ENCODE results near the gene MTMR4. TPM values are rescaled to one million over a fixed set of nuclear protein-coding genes. Genes with fewer than 3 reads are reported as not detected.

MTMR4 gene
- total and polyA plus RNA-seq, 2 experiments from 2014 or later = 25.2 to 47.8 TPM

DNA sequence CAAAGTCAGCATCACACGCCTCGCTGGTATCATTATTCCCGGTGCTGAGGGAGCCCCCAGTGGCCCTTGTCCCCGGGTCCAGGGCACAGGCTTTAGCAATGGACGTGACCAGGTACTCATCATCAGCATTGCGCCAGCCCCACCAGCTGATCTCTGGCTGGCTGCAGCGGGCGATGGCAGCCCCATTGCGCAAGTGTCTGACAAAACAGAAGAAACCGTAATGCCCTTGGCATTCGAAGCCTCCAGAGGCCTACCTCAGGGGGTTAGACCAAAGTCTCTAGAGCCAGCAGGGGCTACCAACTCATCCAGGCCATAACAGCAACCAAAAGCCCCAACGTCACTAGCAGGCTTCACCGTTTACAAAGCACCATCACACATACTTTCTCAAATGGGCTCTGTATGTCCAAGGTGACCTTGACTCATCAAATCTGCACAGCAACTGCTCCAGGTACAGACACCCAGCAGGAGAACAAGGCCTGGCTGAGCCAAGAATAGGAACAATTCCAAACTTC, 7.3 kb downstream of the MTMR4 start:
- TF ChIP-seq, protein P1, sequence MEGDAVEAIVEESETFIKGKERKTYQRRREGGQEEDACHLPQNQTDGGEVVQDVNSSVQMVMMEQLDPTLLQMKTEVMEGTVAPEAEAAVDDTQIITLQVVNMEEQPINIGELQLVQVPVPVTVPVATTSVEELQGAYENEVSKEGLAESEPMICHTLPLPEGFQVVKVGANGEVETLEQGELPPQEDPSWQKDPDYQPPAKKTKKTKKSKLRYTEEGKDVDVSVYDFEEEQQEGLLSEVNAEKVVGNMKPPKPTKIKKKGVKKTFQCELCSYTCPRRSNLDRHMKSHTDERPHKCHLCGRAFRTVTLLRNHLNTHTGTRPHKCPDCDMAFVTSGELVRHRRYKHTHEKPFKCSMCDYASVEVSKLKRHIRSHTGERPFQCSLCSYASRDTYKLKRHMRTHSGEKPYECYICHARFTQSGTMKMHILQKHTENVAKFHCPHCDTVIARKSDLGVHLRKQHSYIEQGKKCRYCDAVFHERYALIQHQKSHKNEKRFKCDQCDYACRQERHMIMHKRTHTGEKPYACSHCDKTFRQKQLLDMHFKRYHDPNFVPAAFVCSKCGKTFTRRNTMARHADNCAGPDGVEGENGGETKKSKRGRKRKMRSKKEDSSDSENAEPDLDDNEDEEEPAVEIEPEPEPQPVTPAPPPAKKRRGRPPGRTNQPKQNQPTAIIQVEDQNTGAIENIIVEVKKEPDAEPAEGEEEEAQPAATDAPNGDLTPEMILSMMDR (IDR thresholded peaks at IDR 0.05; ENCODE audit: poor library complexity) = no peak
- TF ChIP-seq EZH2 (IDR thresholded peaks at IDR 0.05; ENCODE audit: borderline replicate concordance) (no peak), EZH2phosphoT487 (IDR thresholded peaks at IDR 0.05; ENCODE audit: low read depth, severe bottlenecking, unreplicated experiment) (no peak)
- no peak for DNase-seq (ENCODE audit: low spot score)
- WGBS (ENCODE audit: low lambda C conversion rate, missing lambda C conversion rate) = 96% methylated on average over 13 of the region's 13 CpGs
- Histone ChIP-seq H4K20me1 (ENCODE audit: insufficient read depth, poor library complexity, severe bottlenecking) (peaks cover 3% of the 10 kb centered on the region), H3K9me2 (replicated peaks; ENCODE audit: insufficient read depth) (no peaks in the 10 kb centered on the region), H3K79me2 (peaks cover 11% of the 10 kb centered on the region), H2AFZ (no peak overlapping the region), H3K4me2 (no peak overlapping the region), H3K27ac (no peak overlapping the region), H3K9me3 (ENCODE audit: low read depth) (no peaks in the 10 kb centered on the region), H3K36me3 (replicated peaks; ENCODE audit: insufficient read depth, low read depth) (peaks cover 3% of the 10 kb centered on the region), H3K4me1 (ENCODE audit: insufficient read depth) (no peaks in the 10 kb centered on the region), H3K4me3 (no peak overlapping the region), H3K27me3 (no peaks in the 10 kb centered on the region)

DNA sequence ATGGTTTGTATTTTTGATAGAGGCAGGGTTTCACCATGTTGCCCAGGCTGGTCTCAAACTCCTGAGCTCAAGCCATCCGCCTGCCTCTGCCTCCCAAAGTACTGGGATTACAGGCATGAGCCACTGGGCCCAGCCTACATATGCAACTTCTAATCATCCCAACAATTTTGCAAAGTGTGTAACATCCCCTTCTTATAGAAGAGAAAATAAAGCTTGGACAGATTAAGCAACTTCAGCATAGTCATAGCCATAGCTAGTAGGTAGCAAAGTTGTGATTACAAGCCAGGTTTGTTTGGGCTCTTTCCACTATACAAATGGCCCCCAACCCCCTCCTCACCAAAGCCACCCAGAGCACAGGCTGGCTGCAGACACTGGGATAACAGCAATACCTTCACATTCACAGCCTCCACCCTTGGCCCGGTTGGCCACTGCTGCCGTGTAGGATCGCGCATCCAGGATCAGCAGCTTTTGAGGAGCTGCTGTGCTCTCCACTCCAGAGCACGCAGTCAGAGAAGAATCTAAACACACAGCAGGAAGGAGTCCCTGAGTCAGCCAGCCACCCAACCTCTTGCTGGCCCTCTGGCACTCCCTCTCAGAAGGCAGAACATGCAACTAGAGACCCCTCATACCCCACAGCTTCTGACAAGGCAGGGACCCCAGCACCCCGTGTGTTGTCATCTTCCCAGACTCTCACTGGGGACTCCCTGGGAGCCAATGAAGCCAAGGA, 7.9 kb downstream of the MTMR4 start:
- no peak for DNase-seq (ENCODE audit: low spot score)

DNA sequence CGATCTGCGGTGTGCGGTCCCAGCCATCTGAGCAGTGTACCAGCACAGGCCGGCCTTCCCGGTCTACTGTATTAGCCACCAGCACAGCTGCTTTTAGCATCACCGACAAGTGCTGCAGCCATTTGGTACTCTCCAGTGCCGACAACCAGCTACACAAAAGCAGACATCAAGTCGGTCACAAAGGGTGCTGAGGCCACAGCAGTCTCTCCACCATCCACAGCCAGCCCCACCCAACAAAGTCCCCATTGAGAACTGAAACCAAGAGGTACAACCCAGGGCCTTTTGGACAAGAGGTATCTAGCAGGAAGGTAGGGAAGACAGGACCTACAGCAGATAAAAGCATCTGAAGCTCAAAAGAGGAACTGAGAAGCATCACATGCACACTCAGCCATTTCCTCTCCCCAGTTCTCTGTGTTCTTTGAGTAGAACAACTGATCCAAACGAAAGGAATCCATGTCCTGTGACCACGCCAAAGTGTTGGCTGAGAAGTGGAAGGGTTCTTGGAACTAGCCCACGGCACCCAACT, 9.5 kb downstream of the MTMR4 start:
- H3K27me3 ChIP-seq = no peaks in the 10 kb centered on the region
- no peaks in the 10 kb centered on the region for H3K36me3 ChIP-seq (replicated peaks; ENCODE audit: insufficient read depth, low read depth)
- H3K9me3 ChIP-seq (ENCODE audit: low read depth) = no peaks in the 10 kb centered on the region
- no peak for TF ChIP-seq EZH2 (IDR thresholded peaks at IDR 0.05; ENCODE audit: borderline replicate concordance)
- TF ChIP-seq, protein P1 (IDR thresholded peaks at IDR 0.05; ENCODE audit: poor library complexity) = no peak
- no peak for TF ChIP-seq EZH2phosphoT487 (IDR thresholded peaks at IDR 0.05; ENCODE audit: low read depth, severe bottlenecking, unreplicated experiment)
- WGBS (ENCODE audit: low lambda C conversion rate, missing lambda C conversion rate) = 97% methylated on average over 11 of the region's 11 CpGs
- no peaks in the 10 kb centered on the region for H4K20me1 ChIP-seq (ENCODE audit: insufficient read depth, poor library complexity, severe bottlenecking)
- no peak overlapping the region for H3K4me3 ChIP-seq
- no peaks in the 10 kb centered on the region for H3K4me1 ChIP-seq (ENCODE audit: insufficient read depth)
- no peak for DNase-seq (ENCODE audit: low spot score)
- no peak overlapping the region for H3K4me2 ChIP-seq
- no peak overlapping the region for H3K27ac ChIP-seq
- H2AFZ ChIP-seq = no peak overlapping the region
- no peaks in the 10 kb centered on the region for H3K9me2 ChIP-seq (replicated peaks; ENCODE audit: insufficient read depth)
- H3K79me2 ChIP-seq = no peaks in the 10 kb centered on the region

More for the DNA sequence above, 7.9 kb downstream of the MTMR4 start:
- no peaks in the 10 kb centered on the region for H3K4me1 ChIP-seq (ENCODE audit: insufficient read depth)
- H2AFZ ChIP-seq = no peak overlapping the region
- peaks cover 3% of the 10 kb centered on the region for H3K36me3 ChIP-seq (replicated peaks; ENCODE audit: insufficient read depth, low read depth)
- H3K4me2 ChIP-seq = no peak overlapping the region
- H3K27ac ChIP-seq = no peak overlapping the region
- H3K9me2 ChIP-seq (replicated peaks; ENCODE audit: insufficient read depth) = no peaks in the 10 kb centered on the region
- no peaks in the 10 kb centered on the region for H3K9me3 ChIP-seq (ENCODE audit: low read depth)
- 95% methylated on average over 7 of the region's 7 CpGs for WGBS (ENCODE audit: low lambda C conversion rate, missing lambda C conversion rate)
- H3K79me2 ChIP-seq = peaks cover 7% of the 10 kb centered on the region
- H3K4me3 ChIP-seq = no peak overlapping the region
- no peaks in the 10 kb centered on the region for H4K20me1 ChIP-seq (ENCODE audit: insufficient read depth, poor library complexity, severe bottlenecking)
- TF ChIP-seq, protein P1 (IDR thresholded peaks at IDR 0.05; ENCODE audit: poor library complexity) = no peak
- TF ChIP-seq EZH2phosphoT487 (IDR thresholded peaks at IDR 0.05; ENCODE audit: low read depth, severe bottlenecking, unreplicated experiment) = no peak
- no peak for TF ChIP-seq EZH2 (IDR thresholded peaks at IDR 0.05; ENCODE audit: borderline replicate concordance)
- H3K27me3 ChIP-seq = no peaks in the 10 kb centered on the region
